HG03025 (cell line): ENCODE results near the gene ASB4.
"Not testable (repeated sequence)": the region's sequence is repeated elsewhere in the genome, so short reads cannot be mapped to it uniquely, and the experiment has no call there.

ENCODE experiments used
- ATAC-seq: cut with Tn5 transposase; IDR thresholded peaks from one replicate; pipeline ENCODE4 v1.9.1; 2021; ENCODE audit warnings: mild to moderate bottlenecking, moderate library complexity; ENCODE audit not compliant: unreplicated experiment, low FRiP score

The ASB4 gene

GRCh38 chr7:95547361-95548348 is 61.9 kb downstream of the ASB4 start:
- no peak for ATAC-seq

DNA sequence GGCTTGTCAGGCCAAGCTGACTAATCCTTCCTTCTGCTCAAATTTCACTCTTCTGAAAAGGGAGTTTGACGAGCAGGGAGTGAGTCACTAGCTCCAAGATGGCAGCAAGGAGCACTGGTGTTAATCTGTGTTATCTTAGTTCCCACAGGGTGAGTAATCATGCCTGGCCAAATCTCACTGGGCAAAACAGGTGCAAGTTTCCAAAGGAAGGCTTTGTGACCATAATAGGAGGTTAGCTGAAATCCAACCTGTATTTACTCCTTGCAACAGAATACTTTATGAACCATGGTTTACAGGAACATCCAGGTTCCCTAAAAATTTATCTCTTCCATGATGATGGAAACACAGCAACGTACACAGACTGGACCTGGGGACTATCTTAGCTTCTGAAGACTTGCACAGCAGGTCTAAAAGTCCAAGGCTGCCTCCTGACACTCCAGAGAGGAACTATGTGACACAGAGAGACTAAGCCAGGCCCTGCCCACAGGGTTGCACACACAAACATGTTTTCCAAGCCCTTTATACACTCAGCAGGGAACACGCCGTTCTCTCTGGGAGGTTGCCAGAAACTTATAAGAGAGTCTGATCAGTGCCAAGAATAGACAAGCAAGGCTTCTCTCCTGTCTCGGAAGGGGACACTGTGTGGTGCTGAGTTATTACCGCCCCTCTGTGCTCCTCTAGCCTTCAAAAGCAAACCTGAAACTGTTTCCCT is 64.2 kb downstream of the ASB4 start:
- no peak for ATAC-seq

- no peak for ATAC-seq
Observed at GRCh38 chr7:95550546-95550945, 64.8 kb downstream of the ASB4 start.

DNA sequence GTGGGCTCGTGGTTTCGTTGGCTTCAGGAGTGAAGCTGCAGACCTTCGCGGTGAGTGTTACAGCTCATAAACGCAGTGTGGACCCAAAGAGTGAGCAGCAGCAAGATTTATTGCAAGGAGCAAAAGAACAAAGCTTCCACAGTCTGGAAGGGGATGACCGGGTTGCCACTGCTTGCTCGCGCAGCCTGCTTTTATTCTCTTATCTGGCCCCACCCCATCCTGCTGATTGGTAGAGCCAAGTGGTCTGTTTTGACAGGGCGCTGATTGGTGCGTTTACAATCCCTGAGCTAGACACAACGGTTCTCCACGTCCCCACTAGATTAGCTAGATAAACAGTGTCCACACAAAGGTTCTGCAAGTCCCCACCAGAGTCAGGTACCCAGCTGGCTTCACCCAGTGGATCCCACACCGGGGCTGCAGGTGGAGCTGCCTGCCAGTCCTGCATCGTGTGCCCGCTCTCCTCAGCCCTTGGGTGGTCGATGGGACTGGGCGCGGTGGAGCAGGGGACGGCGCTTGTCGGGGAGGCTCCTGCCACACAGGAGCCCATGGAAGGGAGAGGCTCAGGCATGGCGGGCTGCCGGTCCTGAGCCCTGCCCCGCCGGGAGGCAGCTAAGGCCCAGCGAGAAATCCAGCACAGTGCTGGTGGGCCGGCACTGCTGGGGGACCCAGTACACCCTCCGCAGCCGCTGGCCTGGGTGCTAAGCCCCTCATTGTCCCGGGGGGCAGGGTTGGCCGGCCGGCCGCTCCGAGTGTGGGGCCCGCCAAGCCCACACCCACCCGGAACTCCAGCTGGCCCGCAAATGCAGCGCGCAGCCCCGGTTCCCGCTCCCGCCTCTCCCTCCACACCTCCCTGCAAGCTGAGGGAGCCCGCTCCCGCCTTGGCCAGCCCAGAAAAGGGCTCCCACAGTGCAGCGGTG is 66.5 kb downstream of the ASB4 start:
- ATAC-seq: not testable (repeated sequence)

DNA sequence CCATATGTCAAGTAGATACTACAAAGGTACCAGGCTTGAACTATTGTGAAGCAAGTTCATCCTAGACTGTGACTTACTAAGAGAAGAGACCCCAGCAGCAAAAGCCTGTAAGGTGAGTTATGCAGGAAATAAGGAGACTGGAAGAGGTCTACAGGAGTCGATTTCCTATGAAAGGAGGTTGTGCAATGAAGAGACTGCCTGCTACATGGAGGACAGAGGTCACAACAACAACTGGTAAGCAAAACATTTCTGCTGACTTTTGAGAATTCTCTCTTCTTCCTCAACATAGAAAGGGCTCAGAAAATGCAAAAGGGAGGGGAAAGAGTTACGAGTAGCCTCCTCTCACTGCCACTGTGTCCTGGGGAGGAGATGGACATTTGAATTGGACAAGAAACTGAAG is 68.2 kb downstream of the ASB4 start:
- no peak for ATAC-seq

- no peak for ATAC-seq
Observed at GRCh38 chr7:95556777-95557176, 71.0 kb downstream of the ASB4 start.

DNA sequence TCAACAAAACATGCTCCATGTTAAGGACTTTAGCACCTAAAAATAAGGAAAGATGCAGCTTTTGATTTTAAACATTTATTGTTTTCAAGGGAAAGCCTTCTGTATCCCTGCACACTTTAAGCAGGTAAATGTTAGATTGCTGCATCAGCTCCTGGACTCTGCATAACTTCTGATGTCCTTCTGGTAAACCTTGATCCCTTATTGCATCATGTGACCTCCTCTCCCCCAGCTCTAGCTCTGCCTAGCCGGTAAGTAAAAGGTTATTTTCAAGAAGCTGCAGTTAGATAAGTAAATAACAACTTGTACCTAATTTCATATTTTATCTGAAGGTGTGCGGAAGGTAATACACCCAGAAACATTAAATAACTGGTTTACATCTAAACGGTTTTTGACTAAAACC is 73.1 kb downstream of the ASB4 start:
- ATAC-seq: no peak

GRCh38 chr7:95560674-95561073 is 74.9 kb downstream of the ASB4 start:
- ATAC-seq: no peak

GRCh38 chr7:95569720-95570119 is 84.0 kb downstream of the ASB4 start:
- ATAC-seq: no peak

GRCh38 chr7:95577137-95577536 is 91.4 kb downstream of the ASB4 start:
- ATAC-seq: no peak

DNA sequence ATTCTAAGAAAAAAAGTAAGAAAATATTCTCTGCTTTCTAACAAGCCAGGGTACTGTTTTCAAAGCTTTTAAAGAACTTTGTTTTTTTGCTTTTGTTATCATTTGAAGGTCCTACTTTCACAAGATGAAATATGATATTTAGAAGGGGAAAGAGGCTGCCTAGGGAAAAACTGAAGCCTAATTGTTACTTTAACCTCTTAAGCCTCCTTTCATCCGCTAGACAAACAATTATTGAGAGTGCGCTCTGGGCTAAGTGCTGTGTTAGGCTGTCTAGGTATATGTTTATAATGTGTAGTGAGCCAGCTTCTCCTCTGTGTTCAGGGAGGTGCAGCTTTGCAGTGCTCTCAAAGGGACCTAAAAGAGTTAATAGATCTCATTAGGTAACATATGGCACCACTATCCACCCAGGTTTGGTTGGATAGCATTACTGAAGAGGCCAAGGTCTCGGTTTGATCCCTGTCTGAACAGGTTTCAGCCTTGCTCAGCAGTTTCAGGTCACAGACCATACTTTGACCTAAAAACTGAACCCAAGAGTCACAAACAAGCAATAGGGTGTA is 92.6 kb downstream of the ASB4 start:
- ATAC-seq: no peak

GRCh38 chr7:95579318-95579717 is 93.6 kb downstream of the ASB4 start:
- ATAC-seq: no peak

DNA sequence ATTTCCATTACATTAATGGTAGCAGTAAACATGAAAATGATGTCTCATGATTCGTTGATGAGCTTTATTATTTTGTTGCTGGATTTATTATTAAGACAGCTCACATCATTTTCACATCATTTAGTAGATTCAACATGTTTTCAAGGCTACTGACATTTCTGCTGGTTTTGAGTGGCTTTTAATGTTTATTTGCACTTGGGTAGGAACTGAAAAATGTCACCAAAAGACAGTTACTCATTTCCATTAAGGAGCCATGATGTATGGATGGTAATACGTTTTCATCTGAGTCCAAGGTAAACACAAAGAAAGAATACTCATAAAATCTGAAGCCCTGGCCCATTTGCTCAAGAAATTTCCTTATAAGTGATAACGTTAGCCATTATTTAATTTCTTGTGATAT is 95.7 kb downstream of the ASB4 start:
- ATAC-seq: no peak

GRCh38 chr7:95582578-95583293 is 97.0 kb downstream of the ASB4 start:
- no peak for ATAC-seq

DNA sequence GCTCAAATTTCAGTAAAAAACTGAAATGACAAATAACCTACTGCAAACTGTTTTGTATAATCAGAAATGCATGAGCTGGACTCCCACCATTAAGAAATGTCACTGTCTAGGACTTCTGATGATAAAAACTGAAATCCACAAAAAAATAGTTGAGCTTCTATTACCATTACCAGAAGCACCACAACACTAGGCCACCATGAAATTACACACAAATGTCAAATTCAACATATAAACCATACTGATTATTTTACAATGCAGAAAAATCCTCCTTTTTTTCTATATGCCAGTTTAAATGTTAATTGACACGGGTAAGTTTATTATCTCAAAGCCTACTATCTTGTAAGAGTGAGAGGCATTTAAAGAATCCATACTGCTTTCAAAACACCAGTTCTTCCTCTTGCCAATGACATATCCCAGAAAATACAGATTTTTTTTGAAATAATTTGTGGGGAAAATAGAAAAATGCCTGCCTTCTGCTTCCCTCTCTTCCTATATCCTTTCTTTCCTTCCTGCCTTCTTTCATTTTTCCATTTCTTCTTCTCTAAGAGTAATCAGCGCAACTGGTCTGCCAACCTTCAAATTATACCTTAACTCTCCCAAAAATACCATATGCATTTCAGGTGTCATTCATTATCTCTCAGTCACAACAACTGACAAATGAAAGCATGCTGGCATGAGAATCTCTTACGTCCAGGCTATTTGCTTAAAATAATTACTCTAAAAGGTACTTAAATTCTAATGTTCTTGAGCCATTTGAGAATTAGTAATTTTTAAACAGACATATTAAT is 98.3 kb downstream of the ASB4 start:
- ATAC-seq: no peak

GRCh38 chr7:95584769-95585425 is 99.2 kb downstream of the ASB4 start:
- no peak for ATAC-seq

GRCh38 chr7:95585426-95585789 is 99.7 kb downstream of the ASB4 start:
- ATAC-seq: no peak

DNA sequence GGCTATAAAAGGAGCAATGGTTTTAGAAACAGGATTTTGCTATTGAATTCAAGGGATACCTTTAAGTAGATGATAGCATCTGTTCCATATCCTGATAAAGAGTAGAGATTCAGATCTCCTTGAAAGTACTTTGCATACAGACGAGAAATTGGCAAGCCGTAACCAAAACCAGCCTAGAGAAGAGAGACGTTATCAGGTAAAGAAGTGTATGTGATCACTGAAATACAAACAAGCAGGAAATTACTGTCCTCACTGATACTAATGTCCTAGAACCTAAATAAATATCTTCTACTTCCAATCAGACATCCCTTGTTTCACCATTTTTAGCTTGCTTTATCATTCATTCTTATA is 101.2 kb downstream of the ASB4 start:
- ATAC-seq: no peak

GRCh38 chr7:95589031-95589430 is 103.3 kb downstream of the ASB4 start:
- ATAC-seq: no peak
